NB4 (cell line): Measurements from ENCODE around the gene PPID.

ENCODE experiments used
- CTCF ChIP-seq: IDR thresholded peaks from one replicate; pipeline ENCODE4 v1.5.1; 2012; ENCODE audit warnings: low read depth, low read length
- MYC ChIP-seq: IDR thresholded peaks from 2 replicates; pipeline ENCODE4 v1.6.1; 2011; ENCODE audit warnings: low read depth, low read length
- POLR2A ChIP-seq: IDR thresholded peaks from 2 replicates; pipeline ENCODE4 v1.6.1; 2011; ENCODE audit warnings: mild to moderate bottlenecking; ENCODE audit not compliant: insufficient read length; ENCODE audit errors: extremely low read depth

GRCh38 chr4:158704274-158704673 lies 18.9 kb downstream of the PPID start:
- no peak for TF ChIP-seq CTCF
- TF ChIP-seq POLR2A: no peak
- no peak for TF ChIP-seq MYC
